Caki2 (cell line): Measurements from ENCODE around the gene SORCS2. TPM values are rescaled to one million over a fixed set of nuclear protein-coding genes. Genes with fewer than 3 reads are reported as not detected.

Experiments
- DNase-seq: peaks from one replicate; pipeline ENCODE4 v3.0.0-alpha.2; 2015; ENCODE audit warnings: low read depth
- in situ Hi-C: cut with HindIII; loops from 2 replicates; pipeline ENCODE4 v1.10.0; 2016; ENCODE audit warnings: low sequenced_read_pairs, low pct_unique_long_range_greater_than_20kb, mixed read lengths
- total RNA-seq: library from RNA; depleted of rRNA; stranded (reverse); fragments of >200 nt; shearing (Covaris generic); gene quantifications from 2 replicates; pipeline ENCODE4 v1.2.3, GENCODE V29; 2014; ENCODE audit warnings: low replicate concordance

SORCS2 gene
- total RNA-seq, 1 experiment from 2014 or later: 1.4 TPM

DNA sequence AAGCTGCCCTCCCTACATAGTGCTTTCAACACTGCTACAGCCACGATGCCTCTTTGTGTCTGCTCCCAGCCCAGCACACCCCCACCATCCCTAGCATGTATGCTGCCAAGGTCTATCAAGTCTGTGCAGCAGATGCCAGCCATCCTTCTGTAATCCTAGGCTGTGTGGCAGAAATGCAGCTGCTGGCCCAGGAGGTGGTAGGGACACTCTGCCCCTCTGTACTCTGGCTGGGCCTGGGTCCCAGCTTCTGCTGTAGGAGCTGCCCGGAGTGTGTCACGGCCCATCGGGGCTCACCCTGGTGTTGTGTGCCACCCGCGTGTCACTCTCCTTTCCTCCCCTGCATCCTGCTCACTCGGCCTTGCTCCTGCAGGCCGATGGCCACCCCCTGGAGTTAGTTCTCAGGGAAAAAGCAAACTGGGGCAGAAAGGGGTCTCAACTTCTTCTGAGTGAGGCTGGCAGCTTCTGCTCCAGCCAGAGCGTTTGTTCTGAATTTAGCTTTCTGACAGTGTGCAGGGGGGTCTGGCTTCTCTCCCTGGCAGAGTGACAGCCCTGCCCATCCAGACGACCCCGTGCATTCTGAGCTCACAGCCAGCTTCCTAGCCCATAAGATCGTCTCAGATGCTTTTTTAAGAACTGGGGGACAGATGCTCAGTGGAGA, 219.7 kb downstream of the SORCS2 start:
- DNase-seq: no peak
- in situ Hi-C loops: no loop called here

- in situ Hi-C loops: no loop called here
These were observed 220.2 kb downstream of the SORCS2 start for GRCh38 chr4:7412554-7412912.

GRCh38 chr4:7414046-7414445, 221.7 kb downstream of the SORCS2 start:
- in situ Hi-C loops: no loop called here
- no peak for DNase-seq

More at GRCh38 chr4:7412554-7412912, 220.2 kb downstream of the SORCS2 start:
- no peak for DNase-seq

DNA sequence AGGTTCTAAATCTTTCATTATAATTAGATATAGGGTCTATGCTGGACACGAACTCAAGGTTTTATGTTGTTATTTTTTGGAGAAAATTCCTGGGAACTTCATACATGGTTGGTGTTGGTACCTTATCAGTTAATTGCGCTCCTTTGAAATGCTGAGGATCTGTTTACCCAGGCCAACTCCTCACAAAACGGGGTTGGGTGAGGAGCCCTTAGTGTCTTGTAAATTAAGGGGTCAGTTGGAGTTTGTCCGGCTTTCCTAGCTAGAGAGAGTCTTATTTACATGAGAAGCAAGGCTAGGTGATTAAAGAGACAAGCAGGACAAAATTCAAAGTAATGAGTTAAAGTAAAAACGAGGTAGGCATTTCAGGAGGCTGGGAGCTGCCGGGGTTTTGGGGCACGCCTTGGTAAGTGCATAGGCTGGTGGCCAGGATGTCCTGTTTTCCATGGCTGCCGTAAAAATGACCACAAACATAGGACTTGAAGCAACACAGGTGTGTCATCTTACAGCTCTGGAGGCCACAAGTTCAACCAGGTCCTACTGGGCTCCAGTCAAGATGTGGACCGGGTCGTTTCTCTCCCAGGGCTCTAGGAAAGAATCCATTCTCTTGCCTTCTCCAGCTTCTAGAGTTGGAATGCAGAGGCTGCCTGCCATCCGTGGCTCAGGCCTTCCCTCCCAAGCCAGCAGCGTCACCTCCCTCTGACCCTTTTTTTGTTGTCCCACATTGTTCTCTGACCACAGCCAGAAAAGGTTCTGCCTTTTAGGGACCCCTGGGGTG, 222.6 kb downstream of the SORCS2 start:
- no peak for DNase-seq
- in situ Hi-C loops: no loop called here

- no peak for DNase-seq
- in situ Hi-C loops: no loop called here
These were observed 223.8 kb downstream of the SORCS2 start for GRCh38 chr4:7415927-7416686.

GRCh38 chr4:7416745-7417432, 224.6 kb downstream of the SORCS2 start:
- in situ Hi-C loops: no loop called here
- DNase-seq: no peak

DNA sequence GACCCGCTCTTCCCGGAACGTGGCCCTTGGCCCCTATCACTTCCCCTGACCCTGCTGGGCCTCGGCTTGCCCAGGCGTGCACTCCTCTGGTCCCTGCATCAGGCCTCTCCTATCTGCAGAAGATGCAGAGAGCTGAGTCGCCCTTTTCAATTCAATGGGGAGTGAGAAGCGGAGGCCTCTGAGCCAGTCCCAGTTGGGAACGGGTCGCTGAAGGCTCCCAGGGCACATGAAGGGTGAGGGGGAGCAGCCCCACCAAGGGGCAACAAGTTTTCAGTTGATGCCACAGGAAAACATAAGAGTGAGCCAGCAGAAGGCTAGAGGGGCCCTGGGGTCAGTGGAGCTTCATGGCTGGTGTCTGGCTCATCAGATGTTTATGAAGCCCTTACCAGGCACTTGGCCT, 225.3 kb downstream of the SORCS2 start:
- DNase-seq: no peak
- in situ Hi-C loops: no loop called here

- no peak for DNase-seq
- in situ Hi-C loops: no loop called here
These were observed 226.0 kb downstream of the SORCS2 start for GRCh38 chr4:7418131-7418943.

- no peak for DNase-seq
- in situ Hi-C loops: no loop called here
These were observed 227.8 kb downstream of the SORCS2 start for GRCh38 chr4:7419961-7420660.

GRCh38 chr4:7420661-7421040, 228.3 kb downstream of the SORCS2 start:
- in situ Hi-C loops: no loop called here
- no peak for DNase-seq

DNA sequence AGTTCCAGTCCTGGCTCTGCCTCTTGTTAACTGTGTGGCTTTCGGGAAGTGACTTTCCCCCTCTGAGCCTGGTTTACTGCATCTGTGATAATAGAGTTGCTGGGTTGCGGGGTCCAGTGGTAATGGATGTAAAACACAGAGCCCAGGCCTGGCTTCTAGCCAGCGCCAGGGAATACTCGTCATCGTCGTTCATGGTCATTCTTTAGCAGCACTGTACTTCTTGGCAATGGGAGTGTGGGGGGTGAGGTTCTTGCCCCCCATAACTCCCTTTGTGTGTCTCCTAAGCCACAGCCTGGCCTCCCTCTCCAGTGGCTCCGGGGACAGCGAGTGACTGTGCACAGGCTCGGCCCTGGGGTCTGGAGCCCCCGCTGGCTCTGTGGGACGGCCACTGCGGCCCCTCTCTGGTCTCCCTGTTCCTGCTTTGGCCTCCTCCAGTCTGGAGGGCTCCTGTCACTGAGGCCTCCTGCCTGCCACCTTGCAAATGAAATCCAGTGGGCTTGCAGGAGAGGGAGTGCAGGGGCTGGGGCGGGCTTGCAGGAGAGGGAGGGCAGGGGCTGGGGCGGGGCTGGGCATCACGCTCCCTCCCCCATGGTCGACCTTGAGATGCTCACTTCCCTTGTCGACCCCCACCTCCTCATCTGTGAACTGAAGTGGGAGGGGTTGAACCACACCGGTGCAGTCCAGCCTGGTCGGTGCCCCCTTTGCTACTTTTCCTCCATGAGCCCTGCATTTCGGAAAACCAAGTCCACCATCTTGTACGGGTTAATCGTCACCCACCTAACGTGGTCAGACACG, 229.2 kb downstream of the SORCS2 start:
- no peak for DNase-seq

DNA sequence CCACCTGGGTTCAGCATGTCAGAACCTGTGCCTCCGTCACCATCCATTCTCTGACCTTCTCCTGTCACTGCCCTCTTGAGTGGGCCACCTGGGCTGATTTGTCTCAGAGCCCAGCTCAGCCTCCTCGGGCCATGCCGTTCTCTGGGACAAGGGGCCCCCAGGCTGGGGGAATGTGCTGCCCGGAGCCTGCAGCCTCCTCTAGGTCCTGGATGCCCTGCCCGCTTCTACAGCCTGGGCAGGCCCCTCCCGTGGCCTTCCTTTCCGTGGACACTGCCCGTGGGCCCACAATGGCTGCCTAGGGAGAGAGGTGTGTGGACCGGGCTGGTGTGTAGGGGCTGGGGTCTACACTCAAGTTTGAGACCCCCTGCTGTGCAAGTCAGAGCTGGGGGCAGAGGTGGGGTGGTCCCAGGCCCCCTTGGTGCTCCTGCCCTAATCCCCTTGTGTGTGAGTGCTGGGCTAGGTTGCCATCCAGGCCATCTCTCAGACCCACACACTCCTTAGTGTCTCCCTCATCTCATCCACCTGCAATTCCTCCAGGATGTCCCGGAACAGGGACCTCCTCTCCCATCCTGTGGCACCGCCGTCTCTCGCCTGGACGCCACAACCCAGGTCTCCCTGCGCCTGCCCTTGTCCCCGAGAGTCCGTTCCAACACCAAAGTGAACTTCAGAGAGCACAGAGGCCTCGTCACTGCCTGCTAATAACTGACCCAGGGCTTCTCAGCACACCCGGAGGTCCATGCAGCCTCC, 230.0 kb downstream of the SORCS2 start:
- in situ Hi-C loops: no loop called here
- DNase-seq: no peak

More for the DNA sequence above, 229.2 kb downstream of the SORCS2 start:
- in situ Hi-C loops: no loop called here

GRCh38 chr4:7422898-7423180, 230.5 kb downstream of the SORCS2 start:
- in situ Hi-C loops: no loop called here
- DNase-seq: no peak

DNA sequence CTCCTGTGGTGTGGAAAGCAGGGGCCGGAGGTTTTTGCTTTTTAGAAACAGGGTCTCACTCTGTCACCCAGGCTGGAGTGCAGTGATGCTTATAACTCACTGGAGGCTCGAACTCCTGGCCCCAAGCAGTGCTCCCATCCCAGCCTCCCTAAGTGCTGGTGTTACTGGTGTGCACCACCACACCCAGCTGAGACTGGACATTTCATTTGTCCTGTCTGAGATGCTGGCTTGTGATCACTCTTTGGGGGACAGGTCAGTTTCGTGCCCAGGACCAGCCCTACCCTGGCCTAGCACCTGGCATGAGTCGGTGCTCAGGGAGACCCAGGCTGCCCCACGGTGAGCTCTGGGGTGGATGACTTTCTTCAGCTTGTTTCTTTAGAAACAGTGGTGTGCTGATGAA, 231.1 kb downstream of the SORCS2 start:
- in situ Hi-C loops: no loop called here
- no peak for DNase-seq

GRCh38 chr4:7423801-7424552, 231.6 kb downstream of the SORCS2 start:
- in situ Hi-C loops: no loop called here
- no peak for DNase-seq
